ENCODE data around the gene PCIF1. TPM values are rescaled to one million over a fixed set of nuclear protein-coding genes. Genes with fewer than 3 reads are reported as not detected.
A peak's percentile ranks its signal among the peaks of the same experiment; 100 is the strongest.

Gene PCIF1
- total RNA-seq, 1 donor from 2014 or later: 13.0 TPM

GRCh38 chr20:45919542-45920399 lies 14.7 kb upstream of the PCIF1 start:
- peak overlapping the region; percentile 22 for H3K27ac Mint-ChIP-seq (ENCODE audit: unreplicated experiment)

GRCh38 chr20:45920462-45921336 lies 13.8 kb upstream of the PCIF1 start:
- TF ChIP-seq EZH2 (IDR thresholded peaks at IDR 0.05; ENCODE audit: insufficient read depth, low read length) (no peak), CTCF (IDR thresholded peaks at IDR 0.05; ENCODE audit: insufficient read depth, low read depth, low read length) (no peak)
- Histone ChIP-seq H2AFZ (ENCODE audit: low read depth, low read length) (peak overlapping the region; percentile 18), H3K4me3 (ENCODE audit: insufficient read depth, low read depth, low read length) (no peak overlapping the region), H4K20me1 (ENCODE audit: insufficient read depth, low read length) (no peaks in the 10 kb centered on the region), H3K79me2 (ENCODE audit: insufficient read depth, low read length) (no peaks in the 10 kb centered on the region), H3K9ac (ENCODE audit: low read length) (peak overlapping the region; percentile 40), H3K4me1 (ENCODE audit: insufficient read depth, low read length) (peaks cover 21% of the 10 kb centered on the region), H3K27me3 (ENCODE audit: insufficient read depth, low read length) (no peaks in the 10 kb centered on the region), H3K4me2 (ENCODE audit: low read length) (peak overlapping the region; percentile 70), H3K9me3 (ENCODE audit: insufficient read depth, low read depth, low read length) (no peaks in the 10 kb centered on the region), H3K27ac (ENCODE audit: low read depth, low read length) (peak overlapping the region; percentile 48), H3K36me3 (ENCODE audit: insufficient read depth, low read length) (no peaks in the 10 kb centered on the region)
- H3K4me3 Mint-ChIP-seq (ENCODE audit: unreplicated experiment): peak overlapping the region; percentile 54
- H3K27ac Mint-ChIP-seq (ENCODE audit: unreplicated experiment): no peak overlapping the region
- H3K27me3 Mint-ChIP-seq (ENCODE audit: low read depth, unreplicated experiment): peaks cover 2% of the 10 kb centered on the region
- FAIRE-seq: no peak
- peaks cover 11% of the 10 kb centered on the region for H3K4me1 Mint-ChIP-seq (ENCODE audit: low read depth, unreplicated experiment)
- peak; percentile 19 for DNase-seq (ENCODE audit: low read depth)
- peaks cover 3% of the 10 kb centered on the region for H3K36me3 Mint-ChIP-seq (ENCODE audit: low read depth, unreplicated experiment)
- no peaks in the 10 kb centered on the region for H3K9me3 Mint-ChIP-seq (ENCODE audit: unreplicated experiment)

More at GRCh38 chr20:45919542-45920399, 14.7 kb upstream of the PCIF1 start:
- H4K20me1 ChIP-seq (ENCODE audit: insufficient read depth, low read length): no peaks in the 10 kb centered on the region
- H3K4me1 ChIP-seq (ENCODE audit: insufficient read depth, low read length): peaks cover 21% of the 10 kb centered on the region
- no peak for TF ChIP-seq CTCF (IDR thresholded peaks at IDR 0.05; ENCODE audit: insufficient read depth, low read depth, low read length)
- no peak for TF ChIP-seq EZH2 (IDR thresholded peaks at IDR 0.05; ENCODE audit: insufficient read depth, low read length)
- H3K9me3 ChIP-seq (ENCODE audit: insufficient read depth, low read depth, low read length): no peaks in the 10 kb centered on the region
- H3K4me2 ChIP-seq (ENCODE audit: low read length): peak overlapping the region; percentile 70
- no peaks in the 10 kb centered on the region for H3K36me3 ChIP-seq (ENCODE audit: insufficient read depth, low read length)
- H3K27me3 ChIP-seq (ENCODE audit: insufficient read depth, low read length): no peaks in the 10 kb centered on the region
- H3K27ac ChIP-seq (ENCODE audit: low read depth, low read length): peak overlapping the region; percentile 48
- FAIRE-seq (no peak), DNase-seq (ENCODE audit: low read depth) (peak; percentile 79)
- Mint-ChIP-seq H3K9me3 (ENCODE audit: unreplicated experiment) (no peaks in the 10 kb centered on the region), H3K27me3 (ENCODE audit: low read depth, unreplicated experiment) (peaks cover 2% of the 10 kb centered on the region), H3K4me3 (ENCODE audit: unreplicated experiment) (no peak overlapping the region), H3K36me3 (ENCODE audit: low read depth, unreplicated experiment) (peaks cover 3% of the 10 kb centered on the region), H3K4me1 (ENCODE audit: low read depth, unreplicated experiment) (peaks cover 11% of the 10 kb centered on the region)
- H3K4me3 ChIP-seq (ENCODE audit: insufficient read depth, low read depth, low read length): no peak overlapping the region
- no peaks in the 10 kb centered on the region for H3K79me2 ChIP-seq (ENCODE audit: insufficient read depth, low read length)
- peak overlapping the region; percentile 40 for H3K9ac ChIP-seq (ENCODE audit: low read length)
- H2AFZ ChIP-seq (ENCODE audit: low read depth, low read length): peak overlapping the region; percentile 18

Data from astrocyte (in vitro differentiated cells and primary cell).